ENCODE results near the gene UCP3.

The UCP3 gene

DNA sequence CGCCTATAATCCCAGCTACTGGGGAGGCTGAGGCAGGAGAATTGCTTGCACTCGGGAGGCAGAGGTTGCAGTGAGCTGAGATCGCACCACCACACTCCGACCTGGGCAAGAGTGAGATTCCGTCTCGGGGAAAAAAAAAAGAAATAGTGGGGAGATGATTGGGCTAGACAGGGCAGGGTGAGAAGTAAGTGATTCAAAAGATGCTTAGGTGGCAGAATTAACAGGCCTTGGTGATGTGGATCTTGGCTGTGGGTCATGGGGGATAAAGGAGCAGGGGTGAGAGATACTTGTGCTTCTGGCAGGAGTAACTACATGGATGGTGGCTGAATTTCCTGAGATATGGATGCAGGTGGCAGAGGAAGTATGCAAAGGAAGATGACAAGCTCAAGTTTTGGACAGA is 13.1 kb upstream of the UCP3 start:
- peaks cover 20% of the 10 kb centered on the region for H3K36me3 ChIP-seq
- no peaks in the 10 kb centered on the region for H3K4me1 ChIP-seq (ENCODE audit: control insufficient read depth in 1 of 2, insufficient read depth in 1 of 2, low read depth in 1 of 2, low read length in 1 of 2)
- H3K4me3 ChIP-seq (ENCODE audit: low read depth in 1 of 2, low read length in 1 of 2) = no peak overlapping the region
- TF ChIP-seq, protein P1, sequence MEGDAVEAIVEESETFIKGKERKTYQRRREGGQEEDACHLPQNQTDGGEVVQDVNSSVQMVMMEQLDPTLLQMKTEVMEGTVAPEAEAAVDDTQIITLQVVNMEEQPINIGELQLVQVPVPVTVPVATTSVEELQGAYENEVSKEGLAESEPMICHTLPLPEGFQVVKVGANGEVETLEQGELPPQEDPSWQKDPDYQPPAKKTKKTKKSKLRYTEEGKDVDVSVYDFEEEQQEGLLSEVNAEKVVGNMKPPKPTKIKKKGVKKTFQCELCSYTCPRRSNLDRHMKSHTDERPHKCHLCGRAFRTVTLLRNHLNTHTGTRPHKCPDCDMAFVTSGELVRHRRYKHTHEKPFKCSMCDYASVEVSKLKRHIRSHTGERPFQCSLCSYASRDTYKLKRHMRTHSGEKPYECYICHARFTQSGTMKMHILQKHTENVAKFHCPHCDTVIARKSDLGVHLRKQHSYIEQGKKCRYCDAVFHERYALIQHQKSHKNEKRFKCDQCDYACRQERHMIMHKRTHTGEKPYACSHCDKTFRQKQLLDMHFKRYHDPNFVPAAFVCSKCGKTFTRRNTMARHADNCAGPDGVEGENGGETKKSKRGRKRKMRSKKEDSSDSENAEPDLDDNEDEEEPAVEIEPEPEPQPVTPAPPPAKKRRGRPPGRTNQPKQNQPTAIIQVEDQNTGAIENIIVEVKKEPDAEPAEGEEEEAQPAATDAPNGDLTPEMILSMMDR (IDR thresholded peaks at IDR 0.05) = no peak
- no peaks in the 10 kb centered on the region for H3K27me3 ChIP-seq
- no peak overlapping the region for H3K27ac ChIP-seq
- H3K9me3 ChIP-seq = no peaks in the 10 kb centered on the region

DNA sequence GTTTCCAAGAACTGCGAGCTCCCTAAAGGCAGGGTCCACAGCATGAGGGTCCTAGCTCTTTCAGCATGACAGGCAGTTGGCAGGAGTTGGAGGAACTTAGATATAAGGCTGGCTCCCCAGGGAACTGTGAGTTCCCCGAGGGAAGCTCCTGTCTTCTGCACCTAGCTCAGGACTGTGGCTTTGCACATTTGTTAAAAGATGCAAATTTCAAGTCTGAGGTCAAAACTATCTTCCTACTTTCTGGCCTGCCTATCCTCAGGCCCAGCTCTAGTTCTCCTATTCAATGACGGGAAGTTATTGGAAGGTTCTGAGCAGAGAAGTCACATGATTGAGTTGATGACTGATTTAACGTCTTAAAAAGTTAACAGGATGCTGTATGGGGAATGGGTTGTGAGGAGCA is 11.7 kb upstream of the UCP3 start:
- TF ChIP-seq, protein P1 (IDR thresholded peaks at IDR 0.05) = no peak
- H3K27me3 ChIP-seq = no peaks in the 10 kb centered on the region
- H3K4me3 ChIP-seq (ENCODE audit: low read depth in 1 of 2, low read length in 1 of 2) = no peak overlapping the region
- no peak overlapping the region for H3K27ac ChIP-seq
- no peaks in the 10 kb centered on the region for H3K9me3 ChIP-seq
- peaks cover 25% of the 10 kb centered on the region for H3K36me3 ChIP-seq
- no peaks in the 10 kb centered on the region for H3K4me1 ChIP-seq (ENCODE audit: control insufficient read depth in 1 of 2, insufficient read depth in 1 of 2, low read depth in 1 of 2, low read length in 1 of 2)

GRCh38 chr11:74019860-74020259 is 11.0 kb upstream of the UCP3 start:
- Histone ChIP-seq H3K4me1 (ENCODE audit: control insufficient read depth in 1 of 2, insufficient read depth in 1 of 2, low read depth in 1 of 2, low read length in 1 of 2) (no peaks in the 10 kb centered on the region), H3K27ac (no peak overlapping the region), H3K36me3 (peaks cover 27% of the 10 kb centered on the region)

GRCh38 chr11:74019104-74019738 is 10.3 kb upstream of the UCP3 start:
- TF ChIP-seq, protein P1 (IDR thresholded peaks at IDR 0.05) = no peak
- Histone ChIP-seq H3K36me3 (peaks cover 34% of the 10 kb centered on the region), H3K4me3 (ENCODE audit: low read depth in 1 of 2, low read length in 1 of 2) (no peak overlapping the region), H3K4me1 (ENCODE audit: control insufficient read depth in 1 of 2, insufficient read depth in 1 of 2, low read depth in 1 of 2, low read length in 1 of 2) (no peaks in the 10 kb centered on the region), H3K9me3 (no peaks in the 10 kb centered on the region), H3K27ac (no peak overlapping the region), H3K27me3 (no peaks in the 10 kb centered on the region)

More at GRCh38 chr11:74019860-74020259, 11.0 kb upstream of the UCP3 start:
- Histone ChIP-seq H3K27me3 (no peaks in the 10 kb centered on the region), H3K9me3 (no peaks in the 10 kb centered on the region), H3K4me3 (ENCODE audit: low read depth in 1 of 2, low read length in 1 of 2) (no peak overlapping the region)
- TF ChIP-seq, protein P1 (IDR thresholded peaks at IDR 0.05) = no peak

DNA sequence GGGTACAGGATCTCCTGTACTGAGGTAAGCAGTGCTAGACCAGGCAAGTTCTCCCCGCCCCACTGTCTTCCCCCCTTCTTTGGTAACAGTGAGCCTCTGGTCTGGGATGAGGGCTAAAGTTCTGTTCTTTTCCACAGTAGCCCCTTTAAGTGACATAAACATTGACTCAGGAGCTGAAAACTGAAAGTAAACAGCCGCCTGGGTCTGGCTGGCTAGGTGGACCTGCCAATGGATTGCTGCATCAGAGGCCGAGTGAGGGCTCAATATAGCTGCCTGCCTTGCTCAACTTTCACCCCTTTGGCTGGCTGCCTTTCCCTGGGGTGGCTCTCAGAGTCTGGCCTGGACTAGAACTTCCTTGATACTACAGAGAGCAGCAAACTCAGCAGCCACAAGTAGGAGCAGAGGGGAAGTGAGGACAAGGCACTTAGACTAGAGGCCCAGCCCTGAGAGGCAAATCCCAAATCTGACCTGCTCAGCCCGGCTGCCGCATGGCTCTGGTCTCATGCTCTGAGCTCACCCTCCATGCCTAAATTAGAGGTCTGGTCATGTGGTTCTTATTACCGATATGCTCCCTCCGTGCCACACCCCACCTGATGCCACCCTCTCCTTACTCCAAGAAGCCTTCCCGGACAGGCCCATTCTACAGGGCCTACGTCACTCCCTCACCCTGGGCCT is 9.6 kb upstream of the UCP3 start:
- Histone ChIP-seq H3K4me1 (ENCODE audit: control insufficient read depth in 1 of 2, insufficient read depth in 1 of 2, low read depth in 1 of 2, low read length in 1 of 2) (no peaks in the 10 kb centered on the region), H3K36me3 (peaks cover 36% of the 10 kb centered on the region)

More for the DNA sequence above, 9.6 kb upstream of the UCP3 start:
- H3K9me3 ChIP-seq = no peaks in the 10 kb centered on the region
- H3K27me3 ChIP-seq = no peaks in the 10 kb centered on the region
- no peak overlapping the region for H3K27ac ChIP-seq
- no peak overlapping the region for H3K4me3 ChIP-seq (ENCODE audit: low read depth in 1 of 2, low read length in 1 of 2)
- TF ChIP-seq, protein P1 (IDR thresholded peaks at IDR 0.05) = no peak

All from neutrophil (primary cell).